Neural progenitor cell (in vitro differentiated cells): ENCODE measurements around the gene ANKRD1. TPM values are rescaled to one million over a fixed set of nuclear protein-coding genes. Genes with fewer than 3 reads are reported as not detected.

Source experiments
- DNase-seq: peaks from one replicate; pipeline ENCODE4 v3.0.0-alpha.2; 2016; ENCODE audit warnings: low spot score
- H2AFZ ChIP-seq: fragments of 200-600 bp; sonication (generic); replicated peaks from 2 replicates; pipeline ENCODE4 v1.6.1; 2016; ENCODE audit warnings: antibody characterized with exemption
- H3F3A ChIP-seq: fragments of 200-600 bp; sonication (generic); 2 replicates; pipeline ENCODE4 v1.6.1; 2016; ENCODE audit warnings: antibody characterized with exemption, low read depth
- H3K27ac ChIP-seq: fragments of 200-600 bp; sonication (generic); 2 replicates; pipeline ENCODE4 v1.5.1; 2016; ENCODE audit warnings: mild to moderate bottlenecking
- H3K27me3 ChIP-seq: fragments of 200-600 bp; sonication (generic); 2 replicates; pipeline ENCODE4 v1.6.1; 2016; ENCODE audit warnings: mild to moderate bottlenecking, moderate library complexity
- H3K36me3 ChIP-seq: fragments of 200-600 bp; sonication (generic); 2 replicates; pipeline ENCODE4 v1.5.1; 2016
- H3K4me1 ChIP-seq: fragments of 200-600 bp; sonication (generic); 2 replicates; pipeline ENCODE4 v1.6.1; 2016; ENCODE audit warnings: mixed run types
- H3K4me2 ChIP-seq: fragments of 200-600 bp; sonication (generic); 2 replicates; pipeline ENCODE4 v1.6.1; 2016
- H3K4me3 ChIP-seq: fragments of 200-600 bp; sonication (generic); 2 replicates; pipeline ENCODE4 v1.5.1; 2016
- H3K79me2 ChIP-seq: fragments of 200-600 bp; sonication (generic); 2 replicates; pipeline ENCODE4 v1.6.1; 2016; ENCODE audit warnings: low read depth
- H3K9ac ChIP-seq: fragments of 200-600 bp; sonication (generic); 2 replicates; pipeline ENCODE4 v1.6.1; 2016
- H3K9me3 ChIP-seq: fragments of 200-600 bp; sonication (generic); 2 replicates; pipeline ENCODE4 v1.5.1; 2016; ENCODE audit warnings: low read depth
- H4K20me1 ChIP-seq: fragments of 200-600 bp; sonication (generic); 2 replicates; pipeline ENCODE4 v1.6.1; 2016; ENCODE audit warnings: low read depth
- H3K27ac Mint-ChIP-seq: 3 replicates; pipeline ENCODE4 v1.8.0; 2021; ENCODE audit warnings: mixed read lengths
- H3K27me3 Mint-ChIP-seq: 2 replicates; pipeline ENCODE4 v1.8.0; 2022; ENCODE audit warnings: low read depth, mild to moderate bottlenecking, inconsistent platforms, moderate library complexity, mixed read lengths; ENCODE audit not compliant: insufficient read depth
- H3K36me3 Mint-ChIP-seq: 3 replicates; pipeline ENCODE4 v1.8.0; 2021; ENCODE audit warnings: mixed read lengths
- H3K4me1 Mint-ChIP-seq: 3 replicates; pipeline ENCODE4 v1.8.0; 2021; ENCODE audit warnings: mixed read lengths
- H3K4me3 Mint-ChIP-seq: 3 replicates; pipeline ENCODE4 v1.8.0; 2021; ENCODE audit warnings: mild to moderate bottlenecking, moderate library complexity, mixed read lengths
- H3K9me3 Mint-ChIP-seq: 3 replicates; pipeline ENCODE4 v1.8.0; 2020; ENCODE audit warnings: mixed read lengths
- CTCF ChIP-seq: fragments of 200-600 bp; sonication (generic); IDR thresholded peaks from 2 replicates; pipeline ENCODE4 v1.5.1; 2017; ENCODE audit warnings: antibody characterized with exemption, mild to moderate bottlenecking
- EZH2 ChIP-seq: fragments of 200-600 bp; sonication (generic); IDR thresholded peaks from 2 replicates; pipeline ENCODE4 v1.6.1; 2017; ENCODE audit warnings: antibody characterized with exemption, mild to moderate bottlenecking, moderate library complexity
- EZH2phosphoT487 ChIP-seq: fragments of 200-600 bp; sonication (generic); IDR thresholded peaks from 2 replicates; pipeline ENCODE4 v1.6.1; 2017; ENCODE audit warnings: antibody characterized with exemption
- total RNA-seq: library from RNA; depleted of rRNA; stranded (reverse); fragments of >200 nt; gene quantifications from 2 replicates; pipeline ENCODE4 v1.2.3, GENCODE V29; 2015; ENCODE audit warnings: low replicate concordance

Gene ANKRD1
- total RNA-seq, 1 donor from 2014 or later, result 1.2 TPM

DNA sequence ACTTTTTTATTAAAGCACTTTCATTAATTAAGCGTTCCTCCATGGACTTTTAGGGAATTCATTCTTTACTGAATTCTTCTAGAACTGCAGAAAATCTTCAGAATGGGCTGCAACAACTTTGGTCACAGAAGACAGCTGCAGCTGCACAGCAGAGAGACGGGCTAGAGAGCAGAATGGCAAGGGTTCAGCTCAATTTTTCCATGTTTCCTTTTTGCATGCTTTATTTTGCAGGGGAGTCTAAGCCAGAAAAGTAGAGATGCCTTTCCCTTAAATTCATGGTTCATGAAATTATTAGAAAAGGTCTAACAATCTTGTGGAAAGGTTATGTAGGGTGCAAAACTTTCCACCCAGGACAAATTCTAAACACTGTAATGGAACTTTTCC, 15.4 kb upstream of the ANKRD1 start:
- Histone ChIP-seq H3F3A (peaks cover 5% of the 10 kb centered on the region), H3K27me3 (no peaks in the 10 kb centered on the region), H3K4me3 (no peak overlapping the region), H3K9me3 (no peaks in the 10 kb centered on the region), H2AFZ (no peak overlapping the region), H3K4me2 (no peak overlapping the region), H3K4me1 (peaks cover 9% of the 10 kb centered on the region), H3K9ac (no peak overlapping the region), H3K27ac (no peak overlapping the region), H3K79me2 (no peaks in the 10 kb centered on the region), H3K36me3 (no peaks in the 10 kb centered on the region), H4K20me1 (no peaks in the 10 kb centered on the region)
- Mint-ChIP-seq H3K4me3 (no peak overlapping the region), H3K27me3 (peaks cover 2% of the 10 kb centered on the region), H3K9me3 (no peaks in the 10 kb centered on the region), H3K36me3 (no peaks in the 10 kb centered on the region), H3K4me1 (peaks cover 21% of the 10 kb centered on the region), H3K27ac (no peak overlapping the region)
- no peak for TF ChIP-seq EZH2
- no peak for TF ChIP-seq CTCF
- no peak for TF ChIP-seq EZH2phosphoT487
- DNase-seq, result no peak

DNA sequence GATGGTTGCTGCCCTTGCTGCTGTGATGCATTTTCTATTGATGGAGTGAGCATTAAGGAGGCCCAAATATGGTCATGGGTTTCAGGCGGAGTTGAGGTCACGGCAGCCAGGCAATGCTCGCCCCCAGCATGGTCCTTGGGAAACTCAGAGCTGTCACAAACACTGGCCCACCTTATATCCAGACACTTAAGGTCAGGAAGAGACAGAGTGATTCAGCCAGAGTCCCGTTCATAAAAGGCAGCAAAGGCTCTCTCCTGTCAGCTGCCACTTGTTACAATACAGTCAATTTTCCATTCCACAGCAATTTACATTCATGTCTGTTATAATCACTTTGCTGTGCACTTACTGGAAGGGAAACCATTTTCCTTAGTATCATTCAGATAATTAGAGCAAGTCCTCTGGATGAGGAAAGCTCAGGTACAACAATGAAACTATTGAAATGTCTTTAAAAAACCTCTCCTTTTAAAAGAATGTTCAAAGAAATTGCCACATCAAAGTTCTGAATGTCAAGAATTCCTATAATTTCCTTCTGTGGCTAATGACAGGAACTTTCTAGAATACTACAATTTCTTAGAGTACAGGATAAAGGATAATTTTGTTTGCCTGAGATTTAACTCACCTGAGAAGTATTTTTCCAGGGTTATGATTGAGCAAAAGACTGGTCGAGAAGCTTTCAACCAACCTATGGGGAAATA, 14.8 kb upstream of the ANKRD1 start:
- H3K4me1 Mint-ChIP-seq, result peaks cover 26% of the 10 kb centered on the region
- no peak overlapping the region for H3K4me3 ChIP-seq
- no peaks in the 10 kb centered on the region for H3K27me3 ChIP-seq
- H2AFZ ChIP-seq, result peak overlapping the region; percentile 29
- no peak overlapping the region for H3K9ac ChIP-seq
- H3K4me3 Mint-ChIP-seq, result no peak overlapping the region
- H3K79me2 ChIP-seq, result no peaks in the 10 kb centered on the region
- no peaks in the 10 kb centered on the region for H4K20me1 ChIP-seq
- no peaks in the 10 kb centered on the region for H3K36me3 ChIP-seq
- no peak overlapping the region for H3K4me2 ChIP-seq
- peak overlapping the region; percentile 34 for H3K27ac Mint-ChIP-seq
- TF ChIP-seq EZH2 (no peak), CTCF (no peak), EZH2phosphoT487 (no peak)
- peaks cover 14% of the 10 kb centered on the region for H3K4me1 ChIP-seq
- no peaks in the 10 kb centered on the region for H3K36me3 Mint-ChIP-seq
- no peak for DNase-seq
- no peaks in the 10 kb centered on the region for H3K9me3 ChIP-seq
- H3K9me3 Mint-ChIP-seq, result no peaks in the 10 kb centered on the region
- peaks cover 2% of the 10 kb centered on the region for H3K27me3 Mint-ChIP-seq
- peaks cover 11% of the 10 kb centered on the region for H3F3A ChIP-seq
- H3K27ac ChIP-seq, result no peak overlapping the region

GRCh38 chr10:90930971-90931871, 10.3 kb upstream of the ANKRD1 start:
- H3K9ac ChIP-seq, result no peak overlapping the region

More at GRCh38 chr10:90930971-90931871, 10.3 kb upstream of the ANKRD1 start:
- Mint-ChIP-seq H3K4me1 (peaks cover 33% of the 10 kb centered on the region), H3K36me3 (no peaks in the 10 kb centered on the region), H3K9me3 (no peaks in the 10 kb centered on the region), H3K27me3 (peaks cover 2% of the 10 kb centered on the region), H3K27ac (peak overlapping the region; percentile 82), H3K4me3 (peak overlapping the region; percentile 22)
- peaks cover 28% of the 10 kb centered on the region for H3K4me1 ChIP-seq
- H3K79me2 ChIP-seq, result no peaks in the 10 kb centered on the region
- no peaks in the 10 kb centered on the region for H4K20me1 ChIP-seq
- peak; percentile 49 for DNase-seq
- peak overlapping the region; percentile 84 for H3K27ac ChIP-seq
- peaks cover 34% of the 10 kb centered on the region for H3F3A ChIP-seq
- TF ChIP-seq CTCF (no peak), EZH2phosphoT487 (no peak), EZH2 (no peak)
- no peak overlapping the region for H2AFZ ChIP-seq
- no peaks in the 10 kb centered on the region for H3K36me3 ChIP-seq
- peak overlapping the region; percentile 63 for H3K4me2 ChIP-seq
- no peak overlapping the region for H3K4me3 ChIP-seq
- H3K9me3 ChIP-seq, result no peaks in the 10 kb centered on the region
- H3K27me3 ChIP-seq, result no peaks in the 10 kb centered on the region
